MM.1S (cell line): ENCODE results near the gene IL10.

Source experiments
- DNase-seq: peaks from one replicate; pipeline ENCODE4 v3.0.0-alpha.2; 2015
- H2AFZ ChIP-seq: fragments of 300-600 bp; sonication (generic); 2 replicates; pipeline ENCODE4 v1.6.0; 2016; ENCODE audit warnings: antibody characterized with exemption, low read length
- H3F3A ChIP-seq: fragments of 300-600 bp; sonication (generic); 2 replicates; pipeline ENCODE4 v1.6.1; 2016; ENCODE audit warnings: mild to moderate bottlenecking, antibody characterized with exemption, low read length, moderate library complexity, mixed read lengths; ENCODE audit not compliant: insufficient read depth
- H3K27ac ChIP-seq: fragments of 300-600 bp; sonication (generic); 2 replicates; pipeline ENCODE4 v1.5.1; 2016; ENCODE audit warnings: mild to moderate bottlenecking, low read length
- H3K27me3 ChIP-seq: fragments of 300-600 bp; sonication (generic); replicated peaks from 2 replicates; pipeline ENCODE4 v1.6.0; 2016; ENCODE audit warnings: low read length; ENCODE audit not compliant: insufficient read depth
- H3K36me3 ChIP-seq: fragments of 300-600 bp; sonication (generic); replicated peaks from 2 replicates; pipeline ENCODE4 v1.6.1; 2016; ENCODE audit warnings: mild to moderate bottlenecking, low read length, mixed read lengths; ENCODE audit not compliant: insufficient read depth
- H3K4me1 ChIP-seq: fragments of 300-600 bp; sonication (generic); 2 replicates; pipeline ENCODE4 v1.6.1; 2016; ENCODE audit warnings: low read length, mixed read lengths
- H3K4me2 ChIP-seq: fragments of 300-600 bp; sonication (generic); 2 replicates; pipeline ENCODE4 v1.6.0; 2016; ENCODE audit warnings: low read depth, low read length
- H3K4me3 ChIP-seq: fragments of 300-600 bp; sonication (generic); 2 replicates; pipeline ENCODE4 v1.5.1; 2016; ENCODE audit warnings: low read length, mixed read lengths
- H3K79me2 ChIP-seq: fragments of 300-600 bp; sonication (generic); 2 replicates; pipeline ENCODE4 v1.6.1; 2016; ENCODE audit warnings: mixed run types, low read length, mixed read lengths
- H3K9ac ChIP-seq: fragments of 300-600 bp; sonication (generic); 2 replicates; pipeline ENCODE4 v1.6.1; 2016; ENCODE audit warnings: low read length, mixed read lengths
- H3K9me2 ChIP-seq: fragments of 300-600 bp; sonication (generic); replicated peaks from 2 replicates; pipeline ENCODE4 v1.6.1; 2016; ENCODE audit warnings: mild to moderate bottlenecking, low read length, mixed read lengths; ENCODE audit not compliant: insufficient read depth
- H3K9me3 ChIP-seq: fragments of 300-600 bp; sonication (generic); replicated peaks from 2 replicates; pipeline ENCODE4 v1.6.1; 2016; ENCODE audit warnings: mild to moderate bottlenecking, low read length, mixed read lengths; ENCODE audit not compliant: insufficient read depth
- H4K20me1 ChIP-seq: fragments of 300-600 bp; sonication (generic); 2 replicates; pipeline ENCODE4 v1.6.1; 2016; ENCODE audit warnings: mild to moderate bottlenecking, low read length, moderate library complexity, mixed read lengths; ENCODE audit not compliant: insufficient read depth
- CTCF ChIP-seq: fragments of 300-600 bp; sonication (generic); IDR thresholded peaks from 2 replicates; pipeline ENCODE4 v1.5.1; 2016; ENCODE audit warnings: antibody characterized with exemption, low read length, mixed read lengths
- EZH2 ChIP-seq: fragments of 300-600 bp; sonication (generic); optimal IDR thresholded peaks from 2 replicates; pipeline ENCODE3; 2017; ENCODE audit warnings: low read depth, mild to moderate bottlenecking, antibody characterized with exemption, low read length, mixed read lengths
- EZH2phosphoT487 ChIP-seq: fragments of 300-600 bp; sonication (generic); IDR thresholded peaks from 2 replicates; pipeline ENCODE4 v1.6.1; 2018; ENCODE audit warnings: antibody characterized with exemption, low read length

Gene IL10

DNA sequence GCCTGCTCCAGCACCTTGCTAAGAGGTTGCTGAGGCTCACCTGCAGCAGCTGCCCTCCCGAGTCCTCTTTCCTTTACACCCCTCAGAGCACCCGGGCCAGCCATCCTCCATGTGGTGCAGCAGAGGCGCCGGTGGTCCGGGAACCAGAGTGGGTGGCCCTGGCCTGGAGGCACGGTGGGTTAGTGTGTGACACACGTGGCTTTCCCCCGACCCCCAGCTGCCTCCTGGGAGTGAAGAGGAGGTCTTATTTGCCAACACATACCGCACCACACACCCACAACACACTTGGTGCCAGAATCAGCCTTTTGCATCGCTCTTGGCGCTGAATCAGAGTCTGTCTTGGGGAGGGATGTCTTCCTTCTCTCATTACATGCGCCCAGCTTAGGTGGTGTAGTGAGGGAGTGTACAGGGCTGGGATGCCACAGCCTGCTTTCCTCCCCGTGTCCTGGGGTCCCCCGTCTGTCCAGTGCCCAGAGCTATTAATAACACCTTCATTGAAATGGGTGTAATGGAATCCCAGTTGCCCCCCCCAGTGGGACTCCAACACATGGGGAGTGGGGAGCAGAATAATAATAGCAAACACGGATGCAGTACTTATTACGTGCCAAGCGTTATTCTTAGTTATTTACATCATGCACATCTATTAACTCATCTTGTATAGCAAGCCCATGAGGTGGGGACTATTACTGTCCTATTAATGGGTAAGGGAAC, 49.4 kb downstream of the IL10 start:
- H3K27me3 ChIP-seq = no peaks in the 10 kb centered on the region
- TF ChIP-seq EZH2 = no peak
- H3K36me3 ChIP-seq = no peaks in the 10 kb centered on the region
- H3K79me2 ChIP-seq = peaks cover 94% of the 10 kb centered on the region
- no peak overlapping the region for H3K4me3 ChIP-seq
- H3K27ac ChIP-seq = no peak overlapping the region
- peaks cover 33% of the 10 kb centered on the region for H3K4me1 ChIP-seq
- no peaks in the 10 kb centered on the region for H3K9me3 ChIP-seq
- no peak for DNase-seq
- H3K9ac ChIP-seq = no peak overlapping the region
- H4K20me1 ChIP-seq = 0 out of 2 replicates have a peak, but pooled peaks cover 8% of the 10 kb centered on the region
- no peaks in the 10 kb centered on the region for H3K9me2 ChIP-seq
- H3K4me2 ChIP-seq = no peak overlapping the region
- H2AFZ ChIP-seq = no peak overlapping the region
- peaks cover 6% of the 10 kb centered on the region for H3F3A ChIP-seq

DNA sequence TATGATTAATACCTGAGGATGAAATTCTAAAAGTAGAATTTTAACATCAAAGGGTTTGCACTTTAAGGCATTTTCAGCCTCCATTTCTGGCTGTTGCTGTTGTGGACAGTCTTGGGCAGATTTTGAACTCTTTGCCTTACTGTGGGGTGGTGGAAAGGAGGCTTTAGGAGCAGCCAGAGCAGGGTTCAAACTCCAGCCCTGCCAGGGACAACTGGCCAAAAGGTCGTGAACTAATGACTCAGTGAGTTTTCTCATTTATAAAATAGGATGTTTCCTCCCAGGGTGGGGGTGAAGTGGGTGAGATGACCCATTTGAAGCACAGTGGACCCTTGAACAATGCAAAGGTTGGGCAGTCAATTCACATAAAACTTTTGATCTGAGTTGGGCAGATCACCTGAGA, 50.8 kb downstream of the IL10 start:
- Histone ChIP-seq H3K4me3 (no peak overlapping the region), H3K9me2 (no peaks in the 10 kb centered on the region), H3K79me2 (peaks cover 86% of the 10 kb centered on the region), H3K36me3 (no peaks in the 10 kb centered on the region), H3K4me2 (no peak overlapping the region), H2AFZ (no peak overlapping the region), H3F3A (peaks cover 19% of the 10 kb centered on the region), H3K27me3 (no peaks in the 10 kb centered on the region), H3K27ac (no peak overlapping the region), H3K9me3 (no peaks in the 10 kb centered on the region), H3K9ac (no peak overlapping the region), H4K20me1 (0 out of 2 replicates have a peak, but pooled peaks cover under 1% of the 10 kb centered on the region), H3K4me1 (peaks cover 39% of the 10 kb centered on the region)
- DNase-seq = no peak
- TF ChIP-seq EZH2phosphoT487 = no peak
- no peak for TF ChIP-seq EZH2
- no peak for TF ChIP-seq CTCF

GRCh38 chr1:206719169-206719839, 53.0 kb downstream of the IL10 start:
- TF ChIP-seq EZH2phosphoT487 = no peak
- TF ChIP-seq CTCF = no peak
- no peak for TF ChIP-seq EZH2

DNA sequence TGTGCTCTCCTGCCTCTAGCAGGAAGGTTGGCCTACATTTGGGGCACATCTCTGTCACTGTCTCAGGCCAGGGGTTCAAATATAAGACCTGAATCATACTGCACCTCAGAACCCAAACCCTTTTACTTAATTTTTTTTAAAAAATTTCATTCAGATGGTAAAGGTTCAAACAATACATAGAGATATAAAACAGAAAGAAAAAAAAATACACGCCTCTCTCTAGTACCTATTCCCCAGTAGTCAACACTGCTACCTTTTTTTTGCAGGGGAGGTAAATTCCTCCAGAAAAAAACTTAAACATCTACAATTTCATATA, 54.7 kb downstream of the IL10 start:
- Histone ChIP-seq H2AFZ (no peak overlapping the region), H3K4me2 (peak overlapping the region; percentile 53), H3K4me1 (peaks cover 57% of the 10 kb centered on the region), H3K9me2 (no peaks in the 10 kb centered on the region), H3K9ac (peak overlapping the region; percentile 2; the same call in 1 of the 2 replicates), H3K36me3 (no peaks in the 10 kb centered on the region), H3K9me3 (no peaks in the 10 kb centered on the region), H3K27me3 (no peaks in the 10 kb centered on the region), H3K4me3 (no peak overlapping the region), H4K20me1 (no peaks in the 10 kb centered on the region), H3K27ac (peak overlapping the region; percentile 79), H3K79me2 (peaks cover 82% of the 10 kb centered on the region), H3F3A (peaks cover 39% of the 10 kb centered on the region)
- no peak for DNase-seq
- TF ChIP-seq CTCF (no peak), EZH2phosphoT487 (no peak), EZH2 (no peak)

More at GRCh38 chr1:206719169-206719839, 53.0 kb downstream of the IL10 start:
- Histone ChIP-seq H3F3A (peaks cover 36% of the 10 kb centered on the region), H3K9ac (no peak overlapping the region), H3K4me3 (no peak overlapping the region), H3K36me3 (no peaks in the 10 kb centered on the region), H3K4me2 (no peak overlapping the region), H3K27ac (no peak overlapping the region), H3K9me2 (no peaks in the 10 kb centered on the region), H2AFZ (no peak overlapping the region), H3K79me2 (peaks cover 83% of the 10 kb centered on the region), H3K4me1 (peaks cover 43% of the 10 kb centered on the region), H4K20me1 (no peaks in the 10 kb centered on the region), H3K9me3 (no peaks in the 10 kb centered on the region), H3K27me3 (no peaks in the 10 kb centered on the region)
- no peak for DNase-seq
